ENCODE results near the gene ASB5.

ASB5 gene

GRCh38 chr4:176185051-176185450, 84.0 kb downstream of the ASB5 start:
- in situ Hi-C loops (cut with HindIII; ENCODE audit: low sequenced_read_pairs): no loop called here

Measured in endothelial cell of hepatic sinusoid (primary cell).